Mucosa of rectum (tissue), 2 donors: ENCODE data around the gene UBXN11.

Experiments
- H3K27ac ChIP-seq, 2 donors: one replicate each; pipeline ENCODE4 v1.7.0; 2013; ENCODE audit warnings: inconsistent platforms in 2 of 2, low read depth in 2 of 2, low read length in 2 of 2
- H3K27me3 ChIP-seq, 2 donors: one replicate each; pipeline ENCODE4 v1.7.0; 2013; ENCODE audit warnings: low read length in 2 of 2; ENCODE audit not compliant: control insufficient read depth in 2 of 2, insufficient read depth in 2 of 2
- H3K36me3 ChIP-seq, 2 donors: one replicate each; pipeline ENCODE4 v1.7.0; 2013; ENCODE audit warnings: low read length in 2 of 2; ENCODE audit not compliant: control insufficient read depth in 2 of 2, insufficient read depth in 2 of 2
- H3K4me1 ChIP-seq, 2 donors: one replicate each; pipeline ENCODE4 v1.7.0; 2013; ENCODE audit warnings: low read length in 2 of 2, mild to moderate bottlenecking in 1 of 2; ENCODE audit not compliant: control insufficient read depth in 2 of 2, insufficient read depth in 2 of 2
- H3K4me3 ChIP-seq, 2 donors: one replicate each; pipeline ENCODE4 v1.7.0; 2013; ENCODE audit warnings: low read length in 2 of 2
- H3K9ac ChIP-seq, 2 donors: one replicate each; pipeline ENCODE4 v1.7.0; 2013; ENCODE audit warnings: low read length in 2 of 2, low read depth in 1 of 2, mild to moderate bottlenecking in 1 of 2
- H3K9me3 ChIP-seq, 2 donors: one replicate each; pipeline ENCODE4 v1.7.0; 2013; ENCODE audit warnings: low read length in 2 of 2; ENCODE audit not compliant: control insufficient read depth in 2 of 2
- donor health status: healthy.
- donor health status: Normal muscosa, but diverticular disease.

The UBXN11 gene

DNA sequence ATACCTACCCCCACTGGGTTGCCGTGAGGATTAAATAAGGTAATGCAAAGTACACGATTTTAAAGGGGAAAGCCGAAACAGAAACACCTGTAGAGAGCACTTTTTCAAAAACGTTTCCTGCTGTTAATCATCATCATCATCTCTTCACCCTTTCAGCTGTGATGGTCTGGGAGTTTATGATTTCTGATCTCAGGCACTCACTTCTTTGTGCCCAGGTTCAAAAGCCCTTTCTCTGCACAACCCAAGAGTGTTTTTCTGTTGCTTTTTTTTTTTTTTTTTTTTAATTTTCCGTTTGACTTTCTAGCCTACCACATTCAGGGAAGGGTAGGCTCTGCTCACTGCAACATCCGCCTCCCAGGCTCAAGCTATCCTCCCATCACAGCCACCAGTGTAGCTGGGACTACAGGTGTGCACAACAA lies 936 bp upstream of the UBXN11 start:
- Histone ChIP-seq H3K4me1 (peaks cover 10 to 12% of the 10 kb centered on the region in 2 donors), H3K36me3 (no peaks in the 10 kb centered on the region), H3K9ac (peak overlapping the region; percentile 48 to 51), H3K9me3 (no peaks in the 10 kb centered on the region), H3K27me3 (no peaks in the 10 kb centered on the region), H3K4me3 (peak overlapping the region; percentile 83 to 90), H3K27ac (peak overlapping the region in 1 of 2 donors; percentile 43)

- H3K4me1 ChIP-seq, result peaks cover 10 to 12% of the 10 kb centered on the region in 2 donors
- H3K9ac ChIP-seq, result peak overlapping the region; percentile 74 to 75
- no peaks in the 10 kb centered on the region for H3K36me3 ChIP-seq
- no peaks in the 10 kb centered on the region for H3K9me3 ChIP-seq
- no peaks in the 10 kb centered on the region for H3K27me3 ChIP-seq
- H3K27ac ChIP-seq, result peak overlapping the region in 1 of 2 donors; percentile 32
- H3K4me3 ChIP-seq, result peak overlapping the region; percentile 83 to 90
Measured at GRCh38 chr1:26305667-26306289, 658 bp downstream of the UBXN11 start.

DNA sequence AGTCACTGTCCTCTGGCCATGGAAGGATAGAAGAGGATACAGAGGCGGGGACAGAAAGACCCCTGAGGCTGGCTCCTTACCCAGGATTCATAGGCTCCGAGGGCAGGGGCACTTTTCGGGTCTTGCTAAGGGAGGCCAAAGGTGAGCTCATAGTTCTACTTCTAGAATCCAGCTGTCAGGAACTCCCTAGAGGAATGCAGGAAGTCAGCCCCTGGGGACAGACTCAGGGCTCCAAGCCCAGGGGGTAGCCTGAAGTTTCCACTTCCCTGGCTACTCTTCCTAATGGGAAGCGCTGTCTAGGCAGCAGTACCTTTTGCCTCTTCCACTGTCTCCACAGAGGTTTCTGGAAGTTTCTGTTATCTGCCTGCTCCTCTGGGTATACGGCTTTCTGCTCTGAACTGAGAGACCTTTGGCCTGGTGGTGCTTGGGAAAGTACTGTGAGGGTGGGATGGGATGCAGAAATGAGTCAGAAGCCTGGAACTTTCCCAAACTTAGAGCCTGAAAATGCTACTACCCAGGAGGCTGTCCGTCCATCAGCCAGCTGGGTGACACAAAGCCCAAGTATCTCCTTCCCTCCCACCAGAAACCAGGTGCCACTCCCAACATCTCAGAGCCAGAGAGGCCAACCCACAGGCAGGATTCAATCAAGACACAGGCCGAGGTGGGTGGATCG lies 3.6 kb downstream of the UBXN11 start:
- peaks cover 12% of the 10 kb centered on the region in 2 donors for H3K4me1 ChIP-seq
- no peak overlapping the region for H3K4me3 ChIP-seq
- H3K9me3 ChIP-seq, result no peaks in the 10 kb centered on the region
- no peaks in the 10 kb centered on the region for H3K36me3 ChIP-seq
- H3K27ac ChIP-seq, result no peak overlapping the region
- no peak overlapping the region for H3K9ac ChIP-seq
- no peaks in the 10 kb centered on the region for H3K27me3 ChIP-seq

DNA sequence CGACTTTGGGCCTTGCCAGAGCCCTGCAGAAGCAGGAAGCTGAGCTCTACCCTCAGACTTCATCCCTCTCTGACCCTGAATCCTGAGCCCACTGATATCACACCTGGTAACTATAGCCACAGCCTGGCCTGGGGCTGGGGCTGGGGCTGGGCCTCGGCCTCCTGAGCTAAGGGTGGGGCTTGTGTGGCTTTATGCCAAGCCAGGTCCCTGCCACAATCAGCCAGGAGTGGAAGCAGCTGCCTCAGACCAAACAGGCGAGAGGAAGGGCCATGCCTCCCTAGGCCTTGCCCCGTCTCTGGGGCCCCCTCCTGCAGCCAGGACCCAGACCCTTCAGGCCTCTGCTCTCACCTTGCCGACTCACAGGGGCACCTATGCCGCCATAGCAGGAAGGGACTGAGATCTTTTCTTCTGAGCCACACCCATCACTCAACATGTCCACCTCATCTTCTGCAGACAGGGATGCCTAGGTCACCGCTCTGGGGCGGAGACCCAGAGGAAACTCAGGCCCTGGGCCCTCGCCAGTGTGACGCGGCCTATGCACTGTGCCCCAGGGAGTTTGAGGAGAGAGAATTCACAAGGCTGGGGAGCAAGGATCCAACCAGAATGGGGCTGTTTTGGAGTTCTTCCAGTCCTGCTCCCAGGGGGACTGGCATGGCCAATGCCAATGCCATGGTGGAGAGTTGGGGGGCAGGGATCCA lies 5.7 kb downstream of the UBXN11 start:
- Histone ChIP-seq H3K9ac (no peak overlapping the region), H3K4me1 (peaks cover 2 to 3% of the 10 kb centered on the region in 2 donors), H3K9me3 (no peaks in the 10 kb centered on the region), H3K36me3 (no peaks in the 10 kb centered on the region), H3K4me3 (no peak overlapping the region), H3K27ac (no peak overlapping the region), H3K27me3 (no peaks in the 10 kb centered on the region)

DNA sequence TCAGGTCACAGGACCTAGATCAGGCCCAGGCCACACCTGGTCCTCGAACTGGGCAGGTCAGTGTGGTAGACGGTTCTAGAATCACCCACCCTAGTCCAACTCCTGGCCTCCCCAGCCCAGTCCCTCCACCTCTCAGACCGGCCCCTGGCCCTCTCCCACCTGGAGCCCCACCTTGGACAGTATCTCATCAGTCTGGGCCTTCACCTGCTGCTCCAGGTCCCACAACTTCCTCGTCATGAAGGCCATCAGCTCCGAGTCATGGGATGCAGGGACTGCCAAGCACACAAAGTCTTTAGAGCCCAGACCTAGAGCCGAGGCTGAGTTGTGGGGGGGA lies 8.7 kb downstream of the UBXN11 start:
- Histone ChIP-seq H3K9me3 (no peaks in the 10 kb centered on the region), H3K27me3 (no peaks in the 10 kb centered on the region), H3K9ac (no peak overlapping the region), H3K27ac (no peak overlapping the region), H3K4me3 (no peak overlapping the region), H3K36me3 (no peaks in the 10 kb centered on the region), H3K4me1 (peaks cover 0 to 2% of the 10 kb centered on the region in 2 donors)

DNA sequence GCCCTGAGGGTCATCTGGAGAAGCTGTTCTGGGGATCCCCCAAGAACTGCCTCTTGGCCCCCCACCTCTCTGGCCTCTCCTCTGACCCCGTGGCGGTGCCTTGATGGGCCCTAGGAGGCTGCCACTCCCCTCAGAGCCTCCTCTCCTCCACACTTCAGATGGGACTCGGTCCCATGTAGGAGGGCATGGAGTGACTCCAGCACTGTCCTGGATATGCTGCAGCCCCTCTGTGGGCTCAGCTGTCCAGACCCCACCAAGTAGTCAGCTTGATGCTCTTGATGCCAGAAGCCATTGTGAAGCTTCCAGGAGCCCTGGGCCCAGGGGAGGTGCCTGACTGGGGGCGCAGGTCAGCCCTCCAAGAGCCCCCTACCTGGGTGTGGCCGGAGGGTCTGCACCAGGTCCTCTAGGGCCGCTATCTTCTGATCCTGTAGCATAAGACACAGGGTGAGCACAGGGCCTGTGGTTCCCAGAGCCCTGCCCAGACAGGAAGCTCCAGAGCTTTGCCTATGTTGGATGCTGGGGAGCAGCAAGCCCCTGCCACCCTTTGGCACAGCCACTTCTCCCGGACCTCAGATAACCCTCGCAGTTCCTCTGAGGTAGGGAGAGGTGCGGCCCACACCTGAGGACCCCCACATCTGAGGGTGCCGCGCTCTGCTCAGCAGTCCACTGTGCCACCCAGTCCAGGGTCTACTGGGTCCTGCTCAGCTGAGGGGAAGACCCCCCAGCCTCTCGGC lies 9.2 kb downstream of the UBXN11 start:
- H3K9me3 ChIP-seq, result no peaks in the 10 kb centered on the region
- no peak overlapping the region for H3K4me3 ChIP-seq
- H3K9ac ChIP-seq, result no peak overlapping the region
- no peak overlapping the region for H3K27ac ChIP-seq
- no peaks in the 10 kb centered on the region for H3K27me3 ChIP-seq
- H3K36me3 ChIP-seq, result no peaks in the 10 kb centered on the region
- H3K4me1 ChIP-seq, result peaks cover 0 to 2% of the 10 kb centered on the region in 2 donors

DNA sequence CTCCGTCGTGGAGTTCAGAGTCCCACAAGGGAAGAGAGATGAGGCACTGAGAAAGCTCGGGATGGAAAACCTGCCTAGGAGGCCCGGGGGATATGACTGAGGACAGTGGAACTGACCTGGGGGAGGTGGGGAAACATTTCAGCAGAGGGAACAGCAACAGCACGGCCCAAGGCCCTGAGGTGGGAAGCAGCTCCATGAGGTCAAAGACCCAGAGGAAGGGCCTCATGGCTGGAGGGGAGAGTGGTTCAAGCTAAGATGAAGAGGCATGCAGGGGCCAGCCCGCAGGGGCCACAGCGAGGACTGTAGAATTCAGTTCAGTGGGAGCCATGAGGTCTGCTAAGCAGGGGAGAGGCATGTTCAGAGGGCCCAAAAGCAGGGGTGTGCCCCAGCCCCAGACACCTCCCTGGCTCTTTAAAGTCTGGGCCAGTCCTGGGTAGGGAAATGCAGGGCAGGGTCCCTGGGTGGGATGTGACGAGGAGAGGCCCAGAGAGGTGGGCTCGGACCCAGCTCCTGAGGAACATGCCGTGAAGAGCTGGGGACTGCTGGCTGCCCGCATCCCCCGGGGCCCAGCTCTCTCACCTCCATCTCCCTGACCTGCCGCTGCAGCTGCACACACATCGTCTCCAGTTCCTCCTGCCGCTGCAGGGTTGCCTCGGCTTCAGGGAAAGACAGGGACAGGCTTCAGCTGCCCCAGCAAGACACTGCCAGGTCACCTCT lies 9.9 kb downstream of the UBXN11 start:
- H3K36me3 ChIP-seq, result no peaks in the 10 kb centered on the region
- H3K4me1 ChIP-seq, result peaks cover 0 to 6% of the 10 kb centered on the region in 2 donors
- no peak overlapping the region for H3K9ac ChIP-seq
- no peak overlapping the region for H3K27ac ChIP-seq
- no peaks in the 10 kb centered on the region for H3K27me3 ChIP-seq
- no peaks in the 10 kb centered on the region for H3K9me3 ChIP-seq
- H3K4me3 ChIP-seq, result no peak overlapping the region

- no peaks in the 10 kb centered on the region for H3K9me3 ChIP-seq
- H3K27ac ChIP-seq, result no peak overlapping the region
- no peak overlapping the region for H3K9ac ChIP-seq
- no peak overlapping the region for H3K4me3 ChIP-seq
- H3K27me3 ChIP-seq, result no peaks in the 10 kb centered on the region
- H3K4me1 ChIP-seq, result peaks cover 4 to 11% of the 10 kb centered on the region in 2 donors
- H3K36me3 ChIP-seq, result no peaks in the 10 kb centered on the region
Measured at GRCh38 chr1:26295194-26296138, 11.0 kb downstream of the UBXN11 start.

GRCh38 chr1:26293911-26294463 lies 12.4 kb downstream of the UBXN11 start:
- H3K36me3 ChIP-seq, result no peaks in the 10 kb centered on the region
- no peaks in the 10 kb centered on the region for H3K27me3 ChIP-seq
- peaks cover 17 to 26% of the 10 kb centered on the region in 2 donors for H3K4me1 ChIP-seq
- no peak overlapping the region for H3K9ac ChIP-seq
- no peaks in the 10 kb centered on the region for H3K9me3 ChIP-seq
- no peak overlapping the region for H3K27ac ChIP-seq
- no peak overlapping the region for H3K4me3 ChIP-seq
